Mammary epithelial cell (primary cell): Measurements from ENCODE around the gene IDUA.

Experiments
- CTCF ChIP-seq, 2 donors: IDR thresholded peaks in 1 of 2; conservative IDR thresholded peaks in 1 of 2; 2 replicates each; pipeline ENCODE4 v1.5.1; 2011 to 2012; ENCODE audit warnings: inconsistent platforms in 2 of 2, low read length in 2 of 2, mild to moderate bottlenecking in 2 of 2, control low read depth in 1 of 2, low read depth in 1 of 2; ENCODE audit not compliant: insufficient read depth in 1 of 2; ENCODE audit errors: extremely low read depth in 1 of 2
- EZH2 ChIP-seq: IDR thresholded peaks from 2 replicates; pipeline ENCODE4 v1.6.1; 2012; ENCODE audit warnings: low read length, inconsistent platforms, borderline replicate concordance

- TF ChIP-seq CTCF (conservative IDR thresholded peaks at IDR 0.05 in 1 of 2, IDR thresholded peaks at IDR 0.05 in 1 of 2; ENCODE audit: extremely low read depth in 1 of 2, insufficient read depth in 1 of 2, low read depth in 1 of 2, low read length in 2 of 2) (no peak), EZH2 (no peak)
These were observed 37.9 kb upstream of the IDUA start for GRCh38 chr4:948936-949300.
